Germinal center (tissue), 1 donor: ENCODE measurements around the gene REEP5.
A peak's percentile ranks its signal among the peaks of the same experiment; 100 is the strongest.
"Not testable (repeated sequence)": the region's sequence is repeated elsewhere in the genome, so short reads cannot be mapped to it uniquely, and the experiment has no call there.

Experiments
- DNase-seq: peaks from one replicate; pipeline ENCODE4 v3.0.0; 2012; ENCODE audit warnings: mixed read lengths, low spot score

Gene REEP5

DNA sequence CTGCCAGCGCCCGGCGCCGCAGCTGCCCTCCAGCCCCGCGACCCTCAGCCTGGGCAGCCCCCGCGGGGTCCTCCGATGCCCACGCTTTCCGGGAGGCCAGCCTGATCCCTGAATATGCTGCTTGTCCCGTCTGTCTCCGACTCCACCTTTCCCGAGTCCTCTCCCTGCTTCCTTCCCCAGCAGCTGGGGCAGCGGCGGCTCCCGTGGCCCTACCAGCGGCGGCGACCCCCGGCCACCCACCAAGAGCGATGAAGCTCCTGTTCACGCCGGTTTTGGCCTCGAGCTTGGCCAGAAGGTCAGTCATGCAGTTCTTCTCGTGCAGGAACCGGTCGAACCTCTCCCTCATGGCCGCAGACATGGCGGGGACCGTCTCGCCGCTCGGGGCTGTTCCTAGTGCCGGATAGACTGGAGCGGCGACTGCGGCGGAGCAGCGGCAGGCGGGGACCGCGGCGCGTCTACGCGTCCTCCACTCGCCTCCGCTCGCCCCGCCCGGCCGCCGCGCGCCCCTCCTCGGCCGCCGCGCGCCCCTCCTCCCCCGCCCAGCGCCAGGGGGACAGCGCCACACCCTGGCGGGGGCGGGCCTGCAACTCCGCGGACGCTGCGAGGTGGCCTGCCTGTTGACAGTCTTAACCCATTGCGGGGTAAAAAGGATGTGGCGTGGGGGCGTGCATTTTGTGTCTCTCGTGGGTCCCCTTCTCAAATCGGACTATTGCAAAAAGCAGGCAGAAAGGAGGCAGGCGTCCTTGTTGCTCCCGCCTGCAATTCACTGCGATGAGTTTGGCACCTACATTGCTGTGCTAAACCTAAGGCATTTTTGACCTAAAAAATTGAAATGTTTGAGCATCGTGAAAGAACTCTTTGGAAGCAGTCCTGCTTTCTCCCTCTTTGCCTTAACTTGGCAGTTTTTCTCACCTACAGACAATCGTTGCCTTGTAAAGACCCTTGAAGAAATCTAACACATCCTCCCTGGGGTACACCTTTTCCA, at the start of gene REEP5:
Gene REEP5 (minus strand): TSS at position 395 of the 985 bp plus-strand sequence. CDS start 37 bp downstream, at position 358.
- DNase-seq = peak; percentile 88

DNA sequence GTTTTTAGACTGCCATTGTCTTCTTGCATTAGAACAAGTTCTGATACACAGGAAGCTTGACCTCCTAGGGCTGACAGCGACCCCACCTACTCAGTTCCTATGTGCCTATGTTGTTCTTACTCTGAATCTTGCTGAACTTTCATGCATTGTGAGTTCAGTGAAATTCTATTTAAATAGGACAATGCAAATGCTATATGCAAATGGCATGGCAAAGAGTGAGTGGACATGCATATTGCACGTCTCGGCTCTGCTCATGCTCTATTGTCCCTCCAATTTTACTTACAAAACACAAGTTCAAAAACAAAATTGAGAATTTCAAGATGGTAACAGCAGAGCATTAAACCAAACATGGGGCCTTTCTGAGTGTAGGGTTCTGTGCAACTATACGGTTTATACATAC, 49.2 kb upstream of the REEP5 start:
- DNase-seq = no peak

DNA sequence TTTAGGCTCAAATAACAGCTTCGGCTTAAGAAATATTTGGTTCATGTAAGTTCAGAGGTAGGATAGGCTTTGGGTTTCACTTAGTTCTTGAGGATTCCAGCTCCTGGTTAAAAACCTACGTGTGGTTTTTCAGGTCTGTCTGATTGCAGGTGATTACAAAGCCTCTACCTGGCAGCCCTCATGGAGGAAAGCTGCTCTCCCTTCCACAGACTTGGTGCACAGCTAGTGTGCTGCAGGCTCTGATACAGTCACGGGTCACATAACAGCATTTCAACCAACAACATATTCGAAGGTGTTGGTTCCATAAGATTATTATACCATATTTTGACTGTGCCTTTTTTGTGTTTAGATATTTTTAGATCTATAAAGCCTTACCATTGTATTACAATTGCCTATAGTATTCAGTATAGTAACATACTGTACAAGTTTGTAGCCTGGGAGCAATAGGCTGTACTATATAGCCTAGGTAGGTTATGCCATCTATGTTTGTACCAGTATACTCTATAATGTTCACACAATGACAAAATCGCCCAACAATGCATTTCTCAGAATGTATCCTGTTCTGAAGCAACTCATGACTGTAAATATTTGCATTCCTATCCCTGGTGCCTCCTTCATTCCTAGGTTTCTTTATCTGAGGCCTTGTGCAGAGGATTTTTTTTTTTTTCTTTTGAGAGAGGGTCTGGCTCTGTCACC, 46.5 kb upstream of the REEP5 start:
- no peak for DNase-seq

DNA sequence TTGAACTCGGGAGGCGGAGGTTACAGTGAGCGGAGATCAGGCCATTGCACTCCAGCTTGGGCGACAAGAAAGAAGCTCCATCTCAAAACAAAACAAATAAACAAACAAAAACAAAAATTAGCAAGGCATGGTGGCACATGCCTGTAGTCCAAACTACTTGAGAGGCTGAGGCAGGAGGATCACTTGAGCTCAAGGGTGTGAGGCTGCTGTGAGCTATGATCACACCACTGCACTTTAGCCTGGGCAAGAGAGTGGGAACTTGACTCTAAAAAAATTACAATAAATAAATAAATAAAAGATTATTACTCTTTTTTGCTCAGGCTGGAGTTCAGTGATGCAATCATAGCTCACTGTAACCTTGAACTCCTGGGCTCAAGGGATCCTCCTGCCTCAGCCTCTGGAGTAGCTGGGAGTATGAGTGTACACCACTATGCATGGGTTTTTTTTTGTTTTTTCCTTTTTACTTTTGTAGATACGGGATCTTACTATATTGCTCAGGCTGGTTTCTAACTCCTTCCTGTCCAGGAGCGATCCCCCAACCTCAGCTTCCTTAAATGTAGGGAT, 45.6 kb upstream of the REEP5 start:
- DNase-seq = no peak

DNA sequence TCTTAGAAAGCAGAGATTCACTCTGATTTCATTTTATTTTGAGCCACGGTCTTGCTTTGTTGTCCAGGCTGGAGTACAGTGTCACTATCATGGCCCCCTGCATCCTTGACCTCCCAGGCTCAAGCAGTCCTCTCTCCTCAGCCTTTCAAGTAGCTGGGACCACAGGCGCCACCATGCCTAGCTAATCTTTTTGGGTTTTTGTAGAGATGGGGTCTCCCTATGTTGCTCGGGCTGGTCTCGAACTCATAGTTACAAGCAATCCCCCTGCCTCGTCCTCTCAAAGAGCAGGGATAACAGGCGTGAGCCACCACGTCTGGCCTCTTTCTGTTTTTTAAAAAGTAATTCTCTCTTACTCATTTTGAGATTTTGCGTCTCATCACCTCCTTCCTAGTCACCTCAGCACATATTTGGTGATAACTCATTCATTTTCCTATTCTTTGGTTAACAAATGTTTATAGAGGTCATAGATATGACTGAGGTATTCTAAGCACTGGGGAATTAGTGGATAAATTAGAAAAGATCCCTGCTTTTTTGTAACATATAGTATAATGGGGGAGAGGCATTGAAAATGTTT, 43.8 kb upstream of the REEP5 start:
- DNase-seq = no peak

DNA sequence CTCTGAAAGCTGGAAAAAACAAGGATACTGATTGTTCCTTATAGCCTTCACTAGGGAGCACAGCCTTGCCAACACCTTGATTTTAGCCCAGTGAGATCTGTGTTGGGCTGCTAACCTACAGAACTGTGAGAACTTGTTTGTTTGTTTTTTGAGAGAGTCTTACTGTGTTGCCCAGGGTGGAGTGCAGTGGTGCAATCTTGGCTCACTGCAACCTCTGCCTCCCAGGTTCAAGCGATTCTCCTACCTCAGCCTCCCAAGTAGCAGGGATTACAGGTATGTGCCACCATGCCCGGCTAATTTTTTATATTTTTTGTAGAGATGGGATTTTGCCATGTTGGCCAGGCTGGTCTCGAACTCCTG, 41.3 kb upstream of the REEP5 start:
- not testable (repeated sequence) for DNase-seq

DNA sequence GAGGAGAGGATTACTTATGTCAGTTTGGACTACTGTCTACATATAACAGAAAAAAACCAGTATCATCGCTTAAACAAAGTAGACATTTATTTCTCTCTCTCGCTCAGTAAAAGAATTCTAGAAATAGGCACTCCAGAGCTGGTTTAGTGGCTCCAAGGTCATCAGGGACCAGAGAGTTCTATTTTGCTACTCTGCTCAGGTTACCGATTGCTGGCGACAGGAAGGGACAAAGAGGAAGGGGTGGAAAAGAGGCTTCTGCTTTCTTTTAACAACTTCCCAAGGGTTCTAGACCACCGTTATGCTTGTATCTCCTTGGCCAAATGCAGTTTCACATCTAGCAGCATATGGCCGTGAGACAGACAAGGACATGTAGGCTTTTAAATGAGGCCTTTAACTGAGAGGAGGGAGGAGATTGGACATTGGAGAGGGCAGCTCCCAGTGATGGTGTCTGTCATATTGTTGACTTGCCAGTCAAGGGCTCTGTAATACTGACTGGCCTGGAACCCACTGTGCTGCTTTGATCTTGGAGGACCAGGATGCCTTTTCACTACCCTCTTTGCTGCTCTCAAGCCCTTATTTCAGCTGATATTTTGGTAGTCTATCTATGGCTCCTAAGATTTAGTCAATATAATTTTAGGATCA, 39.0 kb upstream of the REEP5 start:
- DNase-seq = no peak

DNA sequence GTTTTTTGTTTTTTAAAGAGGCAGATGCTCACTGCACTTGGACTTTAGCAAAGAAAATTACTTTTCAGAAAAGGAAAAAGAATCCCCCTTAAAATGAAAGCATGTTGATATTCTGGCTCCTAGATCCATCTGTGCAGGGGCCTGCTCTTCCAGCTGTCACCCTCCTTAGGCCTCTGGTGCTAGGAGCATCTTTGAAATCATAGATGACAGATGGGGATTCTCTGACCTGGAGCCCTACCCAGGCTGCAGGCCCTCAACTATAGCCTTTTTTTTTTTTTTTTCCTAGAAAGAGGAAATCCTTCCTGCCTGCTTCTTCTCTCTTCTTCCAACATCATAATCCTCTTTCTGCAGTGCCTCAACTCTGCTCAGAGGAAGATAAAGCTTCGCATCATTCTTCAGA, 38.3 kb upstream of the REEP5 start:
- no peak for DNase-seq

DNA sequence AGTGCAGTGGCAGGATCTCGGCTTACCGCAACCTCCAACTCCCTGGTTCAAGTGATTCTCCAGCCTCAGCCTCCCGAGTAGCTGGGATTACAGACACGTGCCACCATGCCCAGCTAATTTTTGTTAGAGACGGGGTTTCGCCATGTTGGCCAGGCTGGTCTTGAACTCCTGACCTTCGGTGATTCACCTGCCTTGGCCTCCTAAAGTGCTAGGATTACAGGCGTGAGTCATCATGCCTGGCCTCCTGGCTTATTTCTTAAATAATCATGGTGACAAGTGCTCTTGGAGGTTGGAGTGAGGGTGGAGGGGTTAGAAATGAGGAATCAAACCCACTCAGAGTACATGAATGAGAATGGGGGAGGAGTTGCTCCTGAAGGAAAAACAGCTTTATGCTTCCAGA, 37.8 kb upstream of the REEP5 start:
- DNase-seq = not testable (repeated sequence)

DNA sequence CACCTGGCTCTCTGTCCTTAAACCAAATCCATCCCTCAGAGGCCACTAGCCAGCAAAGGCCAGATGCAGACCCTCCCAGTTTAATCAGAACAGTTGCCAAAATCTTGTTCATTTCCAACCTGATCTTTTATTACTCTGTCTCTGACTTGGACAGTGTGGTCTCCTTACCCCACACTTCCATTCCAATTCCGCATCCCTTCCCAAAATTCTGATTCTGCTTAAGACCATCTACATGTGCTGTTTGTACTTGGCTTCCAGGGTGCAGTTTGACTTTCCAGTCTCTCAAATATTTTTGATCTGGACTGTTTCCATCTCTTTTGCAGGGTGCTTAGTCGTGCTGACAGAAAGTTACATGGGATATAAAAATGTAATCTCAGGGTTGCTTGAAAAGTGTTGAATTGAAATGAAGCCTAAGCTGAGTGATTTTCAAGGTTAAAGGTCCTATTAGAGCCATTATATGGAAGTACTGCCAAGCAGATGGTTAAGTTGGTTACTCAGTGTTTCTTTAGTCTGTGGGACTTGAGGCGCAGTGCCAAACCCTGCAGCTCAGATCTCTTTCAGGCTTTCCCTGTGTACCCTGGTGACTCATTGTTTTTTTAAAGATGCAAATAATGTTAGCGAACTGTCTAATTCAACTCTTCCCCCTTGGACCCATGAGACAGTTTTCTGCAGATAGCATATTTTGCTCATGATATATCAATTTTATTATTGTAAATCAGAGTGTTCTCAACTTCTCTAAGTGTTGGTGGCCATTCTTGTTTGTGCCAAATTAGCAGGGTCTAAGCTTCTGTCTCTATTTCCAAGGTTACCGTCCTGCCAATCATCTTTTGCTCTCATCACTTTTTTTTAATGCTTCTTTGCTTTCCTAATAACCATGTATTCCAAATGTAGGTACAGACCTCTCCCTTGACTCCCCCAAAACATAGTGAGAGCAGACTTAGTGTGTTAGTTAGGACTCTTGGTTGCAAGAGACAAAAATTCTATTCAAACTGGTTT, 36.4 kb upstream of the REEP5 start:
- peak; percentile 19 for DNase-seq

DNA sequence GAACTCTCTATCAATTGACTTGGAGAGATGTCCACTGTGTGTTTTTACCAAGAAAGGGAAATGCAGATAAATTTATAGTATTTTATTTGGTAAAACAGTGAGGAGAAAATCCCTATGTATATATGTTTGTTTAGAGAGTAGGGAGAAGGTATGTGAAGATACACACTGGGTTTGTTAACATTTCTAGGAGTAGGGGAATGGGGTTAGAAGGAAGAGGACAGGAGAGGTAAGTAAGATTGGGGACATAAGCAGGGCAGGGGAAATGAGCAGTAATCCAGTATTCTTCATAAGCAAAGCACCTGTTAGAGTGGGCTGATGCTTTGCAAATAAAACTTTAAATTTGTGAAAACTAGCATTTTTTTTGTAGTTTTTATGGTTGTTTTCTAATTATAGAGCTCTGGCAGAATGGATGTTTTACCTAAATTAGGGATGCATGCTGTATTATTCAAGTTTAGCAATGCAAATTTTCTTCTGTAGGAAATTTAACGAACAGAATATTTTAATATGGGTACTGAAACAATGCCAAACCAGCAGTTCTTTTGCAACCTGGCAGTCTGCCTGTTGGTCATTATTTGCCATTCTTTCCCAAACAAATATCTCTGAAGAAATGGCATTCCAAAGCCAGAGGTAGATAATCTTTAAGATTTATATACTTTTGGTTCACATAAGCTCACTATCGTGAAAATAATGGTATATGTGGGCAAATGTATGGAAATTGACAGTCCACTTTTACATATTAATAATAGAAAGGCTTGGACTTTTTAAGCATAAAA, 35.2 kb upstream of the REEP5 start:
- no peak for DNase-seq

DNA sequence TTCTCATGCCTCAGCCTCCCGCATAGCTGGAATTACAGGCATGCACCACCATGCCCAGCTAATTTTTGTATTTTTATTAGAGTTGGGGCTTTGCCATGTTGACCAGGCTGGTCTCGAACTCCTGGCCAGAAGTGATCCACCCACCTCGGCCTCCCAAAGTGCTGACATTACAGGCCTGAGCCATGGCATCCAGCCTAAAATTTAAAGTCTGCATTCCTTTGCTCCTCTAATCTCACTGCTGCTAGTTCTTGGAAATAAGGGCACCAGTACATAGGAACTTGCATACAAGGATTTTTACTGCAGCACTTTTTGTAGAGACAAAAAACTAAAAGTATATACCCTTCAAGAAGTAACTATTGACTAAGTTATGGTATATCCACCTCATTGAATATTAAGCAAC, 34.6 kb upstream of the REEP5 start:
- DNase-seq = no peak

DNA sequence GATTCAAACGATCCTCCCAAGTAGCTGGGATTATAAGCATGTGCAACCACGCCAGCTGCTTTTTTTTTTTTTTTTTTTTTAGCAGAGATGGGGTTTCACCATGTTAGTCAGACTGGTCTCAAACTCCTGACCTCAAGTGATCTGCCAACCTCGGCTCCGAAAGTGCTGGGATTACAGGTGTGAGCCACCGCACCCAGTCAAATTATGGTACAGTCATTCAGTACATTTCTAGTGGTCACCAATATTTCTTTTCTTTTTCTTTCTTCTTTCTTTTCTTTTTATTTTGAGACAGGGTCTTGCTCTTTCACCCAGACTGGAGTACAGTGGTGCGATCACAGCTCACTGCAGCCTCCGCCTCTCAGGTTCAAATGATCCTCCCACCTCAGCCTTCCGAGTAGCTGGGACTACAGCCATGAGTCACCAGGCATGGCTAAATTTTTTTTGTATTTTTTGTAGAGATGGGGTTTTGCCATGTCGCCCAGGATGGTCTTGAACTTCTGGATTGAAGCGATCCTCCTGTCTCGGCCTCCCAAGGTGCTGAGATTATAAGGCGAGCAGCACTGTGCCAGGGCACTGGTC, 29.2 kb upstream of the REEP5 start:
- no peak for DNase-seq

DNA sequence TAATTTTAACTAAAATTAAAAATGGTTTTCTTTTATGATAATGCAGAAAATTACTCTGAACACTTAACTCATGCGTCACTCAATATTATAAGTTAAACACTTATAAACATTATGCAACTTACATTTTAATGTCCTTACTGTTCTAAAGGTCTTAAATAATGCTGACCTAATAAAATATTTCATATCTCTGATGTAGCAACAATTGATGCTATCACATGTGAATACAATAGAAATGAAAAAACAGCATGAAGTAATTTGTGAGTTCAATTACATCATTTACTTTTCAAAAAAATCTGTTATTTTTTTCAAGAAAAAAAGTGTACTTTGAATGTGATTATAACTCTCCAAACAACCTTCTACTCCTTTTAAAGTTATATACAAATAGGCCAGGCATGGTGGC, 26.4 kb upstream of the REEP5 start:
- no peak for DNase-seq

DNA sequence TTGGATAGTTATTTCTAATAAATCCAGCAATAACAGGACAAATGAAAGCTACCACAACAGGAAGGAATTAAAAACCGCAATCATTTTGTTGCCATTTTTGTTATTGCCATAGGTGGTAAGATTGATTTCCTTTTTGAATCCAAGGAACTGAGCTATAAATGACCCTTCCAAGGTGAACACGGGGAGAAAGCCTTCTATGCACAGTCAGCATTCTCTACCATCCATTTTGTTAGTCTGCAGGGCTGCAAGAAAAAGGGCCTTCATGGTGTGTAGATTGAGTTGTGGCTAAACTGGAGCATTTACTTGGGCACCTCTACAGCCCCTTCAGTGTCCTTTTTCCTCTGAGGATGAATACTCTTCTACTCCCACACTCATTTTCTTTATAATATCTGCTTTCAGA, 18.6 kb upstream of the REEP5 start:
- no peak for DNase-seq

DNA sequence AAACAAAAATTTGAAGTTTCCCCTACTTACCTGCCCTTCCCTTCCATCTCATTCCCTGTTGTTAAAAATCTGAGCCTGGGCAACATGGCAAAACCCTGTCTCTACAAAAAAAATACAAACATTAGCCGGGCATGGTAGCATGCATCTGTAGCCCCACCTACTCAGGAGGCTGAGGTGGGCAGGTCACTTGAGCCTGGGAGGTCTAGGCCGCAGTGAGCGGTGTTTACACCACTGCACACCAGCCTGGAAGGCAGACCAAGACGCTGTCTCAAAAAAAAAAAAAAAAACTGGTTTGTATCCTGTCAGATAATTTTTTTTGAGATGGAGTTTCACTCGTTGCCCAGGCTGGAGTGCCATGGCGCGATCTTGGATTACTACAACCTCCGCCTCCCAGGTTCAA, 16.3 kb upstream of the REEP5 start:
- no peak for DNase-seq

DNA sequence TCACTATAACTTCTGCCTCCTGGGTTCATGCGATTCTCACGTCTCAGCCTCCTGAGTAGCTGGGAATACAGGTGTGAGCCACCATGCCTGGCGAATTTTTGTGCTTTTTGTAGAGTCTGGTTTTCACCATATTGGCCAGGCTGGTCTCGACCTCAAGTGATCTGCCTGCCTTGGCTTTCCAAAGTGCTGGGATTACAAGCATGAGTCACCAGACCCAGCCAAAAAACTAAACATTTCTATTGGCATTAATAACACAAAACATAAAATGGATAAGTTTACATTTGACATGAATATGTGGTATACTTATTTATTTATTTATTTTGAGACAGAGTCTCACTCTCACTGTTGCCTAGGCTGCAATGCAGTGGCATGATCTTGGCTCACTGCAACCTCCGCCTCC, 13.6 kb upstream of the REEP5 start:
- DNase-seq = no peak

DNA sequence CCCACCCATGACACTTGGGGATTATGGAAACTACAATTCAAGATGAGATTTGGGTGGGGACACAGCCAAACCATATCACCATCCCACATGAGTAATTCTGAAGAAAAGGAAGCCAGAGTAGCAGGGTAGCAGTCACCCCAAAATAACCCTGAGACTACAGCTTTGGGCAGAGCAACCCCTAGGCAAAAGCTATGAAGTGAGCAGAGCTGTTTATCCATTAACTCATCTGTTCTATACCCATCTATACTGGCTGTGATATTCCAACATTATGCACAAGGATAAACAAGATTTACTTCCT, 12.3 kb upstream of the REEP5 start:
- no peak for DNase-seq

DNA sequence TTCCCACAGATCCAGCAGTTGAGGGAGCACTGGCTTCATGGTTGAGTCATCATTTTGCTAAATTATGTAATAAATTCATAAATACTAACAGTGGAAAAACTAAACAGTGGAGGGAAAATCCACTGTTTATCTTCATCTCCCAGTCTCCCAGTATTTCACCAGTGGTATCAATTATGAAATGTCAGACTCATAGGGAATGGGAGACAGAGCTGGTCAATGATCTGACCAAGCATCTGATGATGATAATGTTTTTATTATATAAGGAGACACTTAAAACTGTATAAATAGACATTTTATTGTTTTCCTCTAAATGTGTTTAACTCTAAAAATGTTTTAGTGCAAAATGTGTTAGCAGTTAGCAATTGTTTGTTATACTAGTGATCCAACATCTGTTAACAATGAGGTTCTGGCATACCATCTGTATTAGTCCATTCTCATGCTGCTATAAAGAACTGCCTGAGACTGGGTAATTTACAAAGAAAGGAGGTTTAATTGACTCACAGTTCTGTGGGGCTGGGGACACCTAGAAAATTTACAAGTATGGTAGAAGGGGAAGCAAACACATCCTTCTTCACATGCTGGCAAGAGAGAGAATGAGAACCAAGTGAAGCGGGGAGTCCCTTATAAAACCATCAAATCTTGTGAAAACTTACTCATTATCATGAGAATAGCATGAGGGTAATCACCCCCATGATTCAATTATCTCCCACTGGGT, 11.8 kb upstream of the REEP5 start:
- no peak for DNase-seq
